ENCODE results near the gene ZFYVE28.

GRCh38 chr4:2299794-2300193, 118.7 kb downstream of the ZFYVE28 start:
- TF ChIP-seq ARNT (IDR thresholded peaks at IDR 0.05): no peak
- TF ChIP-seq FOXA1 (IDR thresholded peaks at IDR 0.05): no peak

Measured in HEK293T (cell line).